Pancreas (tissue), 10 donors: ENCODE measurements around the gene ZCCHC14. TPM values are rescaled to one million over a fixed set of nuclear protein-coding genes. Genes with fewer than 3 reads are reported as not detected.

ENCODE experiments used
- ATAC-seq, 4 donors: fragments of 200-7000 bp; cut with Tn5 transposase; one replicate each; pipeline versions ENCODE4 v1.8.0 to v1.9.1; 2020; ENCODE audit warnings: mild to moderate bottlenecking in 4 of 4, moderate library complexity in 4 of 4
- DNase-seq, 6 donors: peaks; one replicate each; pipeline ENCODE4 v3.0.0-alpha.2; 2020
- FAIRE-seq: peaks from 2 replicates; lab custom pipeline; 2012; peaks lifted over from hg19 to GRCh38; lab: Jason Lieb, UNC
- H3K27ac ChIP-seq, 4 donors: fragments of 200-600 bp; sonication (generic); 1 replicate in 3 of 4; 2 replicates in 1 of 4; pipeline versions ENCODE4 v1.5.0 to v1.8.0; 2020
- H3K27me3 ChIP-seq, 4 donors: fragments of 200-600 bp; one replicate each; pipeline ENCODE4 v1.8.0; 2021
- H3K36me3 ChIP-seq, 3 donors: fragments of 200-600 bp; sonication (generic) in 1 of 3; one replicate each; pipeline versions ENCODE4 v1.5.0 to v1.8.0; 2020 to 2021
- H3K4me1 ChIP-seq, 3 donors: fragments of 200-600 bp; one replicate each; pipeline ENCODE4 v1.8.0; 2021
- H3K4me3 ChIP-seq, 4 donors: fragments of 200-600 bp; sonication (generic) in 2 of 4; one replicate each; pipeline versions ENCODE4 v1.5.0 to v1.8.0; 2020 to 2021
- H3K9me3 ChIP-seq, 4 donors: fragments of 200-600 bp; one replicate each; pipeline ENCODE4 v1.8.0; 2021
- WGBS, 2 donors: extraction: QIAGEN DNeasy Blood & Tissue Kit; methylation state at CpG; one replicate each; pipeline ENCODE4 v1.1.7; 2013; 5-methylcytosine and 5-hydroxymethylcytosine counted together
- intact Hi-C, 3 donors: fragments of 100-400 bp; cut with DNase I; formaldehyde crosslinking; loops; one replicate each; pipeline versions ENCODE4 v1.11.1 to v1.14.2; 2022
- polyA plus RNA-seq, 2 donors: library from polyadenylated mRNA; stranded (reverse); fragments of 200-250 nt; gene quantifications; one replicate each; pipeline ENCODE4 v1.2.3, GENCODE V29; 2013
- total RNA-seq, 6 donors: library from RNA; stranded (reverse); fragmentation: NEBNext Ultra II Directional in 4 of 6; extraction: Animal tissue kit (Norgen Biotek cat#: 25700) in 4 of 6; gene quantifications; one replicate each; pipeline versions ENCODE4 v1.2.1 to v1.2.4, GENCODE V29; 2021 to 2023
- TF ChIP-seq, protein P1 (sequence below), 4 donors: fragments of 200-600 bp; sonication (generic) in 3 of 4; IDR thresholded peaks; one replicate each; pipeline versions ENCODE4 v1.5.0 to v1.8.0; 2021; ENCODE audit warnings: antibody characterized with exemption in 4 of 4
- donor health status: healthy with polysubstance abuse.
- donor health status: DM: no; HTN: no; CAD: no; lungs with moderate emphysema.
- donor health status: DM: no; HTN: no; CAD: no.
- donor health status: control.
- donor health status: control.
- donor health status: Bipolar disorder and iron deficiency.
- donor health status: DM: yes; HTN: yes; CAD: no.
- donor health status: DM: no; HTN: no; CAD: no.
- donor health status: DM: no; HTN: no; CAD: no.
- donor health status: DM: yes; HTN: yes; CAD: no.

Gene ZCCHC14
- total and polyA plus RNA-seq, 8 donors = 10.7 to 20.0 (median 12.8) TPM

DNA sequence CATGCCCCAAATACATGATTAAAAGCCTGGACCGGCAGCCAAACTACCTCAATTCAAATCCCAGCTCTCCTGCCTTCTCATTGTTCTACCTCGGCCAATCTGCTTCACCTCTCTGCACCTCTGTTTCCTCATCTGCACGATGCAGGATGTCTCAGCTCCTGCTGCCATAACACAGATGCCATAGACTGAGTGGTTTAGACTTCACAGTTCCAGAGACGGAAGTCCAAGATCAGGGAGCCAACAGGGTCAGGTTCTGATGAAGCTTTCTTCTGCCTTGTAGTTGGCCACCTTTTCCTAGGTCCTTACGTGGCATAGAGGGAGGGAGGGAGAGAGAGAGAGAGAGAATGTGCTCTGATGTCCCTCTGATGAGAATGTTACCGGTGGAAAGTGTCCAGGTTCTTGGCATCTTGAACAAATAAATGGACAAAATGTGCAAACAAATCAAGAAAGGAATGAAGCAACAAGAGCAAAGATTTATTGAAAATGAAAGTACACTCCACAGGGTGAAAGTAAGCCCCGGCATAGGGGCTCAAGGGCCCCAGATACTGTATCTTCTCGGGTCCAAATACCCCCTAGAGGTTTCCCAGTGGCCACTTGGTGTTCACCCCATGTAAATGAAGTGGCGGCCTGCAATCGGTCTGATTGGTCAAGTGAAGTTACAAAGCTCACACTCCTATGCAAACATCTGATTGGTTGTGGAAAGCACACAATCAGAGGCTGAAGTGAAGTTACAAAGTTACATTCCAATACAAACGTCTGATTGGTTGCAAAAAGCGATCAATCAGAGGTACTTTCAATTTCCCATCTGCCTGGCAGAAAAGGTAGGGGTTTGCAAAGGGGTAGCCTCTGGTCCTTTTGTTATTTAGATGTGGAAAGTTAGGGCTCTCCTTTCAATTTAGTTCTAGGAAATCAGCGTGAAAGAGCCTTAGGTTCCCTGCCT is 43.3 kb upstream of the ZCCHC14 start:
- no peak overlapping the region for H3K27ac ChIP-seq
- intact Hi-C loops = no loop called here
- H3K36me3 ChIP-seq = no peaks in the 10 kb centered on the region
- 46 to 53% methylated on average over 13 of the region's 13 CpGs for WGBS, 2 donors
- no peaks in the 10 kb centered on the region for H3K27me3 ChIP-seq
- ATAC-seq = peak in 2 of 4 donors; percentile 22 to 40
- FAIRE-seq = no peak
- peak overlapping the region in 1 of 4 donors; percentile 14 for H3K4me3 ChIP-seq
- H3K9me3 ChIP-seq = no peaks in the 10 kb centered on the region
- no peak for DNase-seq
- H3K4me1 ChIP-seq = no peaks in the 10 kb centered on the region
- TF ChIP-seq, protein P1, sequence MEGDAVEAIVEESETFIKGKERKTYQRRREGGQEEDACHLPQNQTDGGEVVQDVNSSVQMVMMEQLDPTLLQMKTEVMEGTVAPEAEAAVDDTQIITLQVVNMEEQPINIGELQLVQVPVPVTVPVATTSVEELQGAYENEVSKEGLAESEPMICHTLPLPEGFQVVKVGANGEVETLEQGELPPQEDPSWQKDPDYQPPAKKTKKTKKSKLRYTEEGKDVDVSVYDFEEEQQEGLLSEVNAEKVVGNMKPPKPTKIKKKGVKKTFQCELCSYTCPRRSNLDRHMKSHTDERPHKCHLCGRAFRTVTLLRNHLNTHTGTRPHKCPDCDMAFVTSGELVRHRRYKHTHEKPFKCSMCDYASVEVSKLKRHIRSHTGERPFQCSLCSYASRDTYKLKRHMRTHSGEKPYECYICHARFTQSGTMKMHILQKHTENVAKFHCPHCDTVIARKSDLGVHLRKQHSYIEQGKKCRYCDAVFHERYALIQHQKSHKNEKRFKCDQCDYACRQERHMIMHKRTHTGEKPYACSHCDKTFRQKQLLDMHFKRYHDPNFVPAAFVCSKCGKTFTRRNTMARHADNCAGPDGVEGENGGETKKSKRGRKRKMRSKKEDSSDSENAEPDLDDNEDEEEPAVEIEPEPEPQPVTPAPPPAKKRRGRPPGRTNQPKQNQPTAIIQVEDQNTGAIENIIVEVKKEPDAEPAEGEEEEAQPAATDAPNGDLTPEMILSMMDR (IDR thresholded peaks at IDR 0.05) = no peak

GRCh38 chr16:87535457-87535854 is 42.6 kb upstream of the ZCCHC14 start:
- intact Hi-C loops = no loop called here
- Histone ChIP-seq H3K9me3 (no peaks in the 10 kb centered on the region), H3K4me1 (no peaks in the 10 kb centered on the region), H3K27me3 (no peaks in the 10 kb centered on the region), H3K36me3 (no peaks in the 10 kb centered on the region), H3K27ac (no peak overlapping the region), H3K4me3 (no peak overlapping the region)
- FAIRE-seq = no peak
- TF ChIP-seq, protein P1 (IDR thresholded peaks at IDR 0.05) = no peak
- DNase-seq = no peak
- no peak for ATAC-seq
- WGBS, 2 donors = 35 to 46% methylated on average over 3 of the region's 3 CpGs

DNA sequence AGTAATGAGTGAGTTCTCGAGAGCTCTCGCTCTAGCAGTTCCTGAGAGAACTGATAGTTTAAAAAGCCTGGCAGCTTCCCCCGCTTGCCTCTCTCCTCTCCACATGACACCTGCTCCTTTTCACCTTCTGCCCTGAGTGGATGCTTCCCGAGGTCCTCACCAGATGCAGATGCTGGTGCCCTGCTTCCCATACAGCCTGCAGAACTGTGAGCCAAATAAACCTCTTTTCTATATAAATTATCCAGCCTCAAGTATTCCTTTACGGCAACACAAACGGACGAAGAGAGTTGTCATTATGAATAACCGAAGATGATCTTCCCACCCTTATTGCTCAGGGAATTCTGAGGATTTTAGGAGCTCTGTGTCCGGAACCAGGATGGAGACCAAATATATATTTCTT is 41.9 kb upstream of the ZCCHC14 start:
- DNase-seq = no peak
- 83 to 90% methylated on average over 9 of the region's 9 CpGs for WGBS, 2 donors
- no peaks in the 10 kb centered on the region for H3K36me3 ChIP-seq

GRCh38 chr16:87534030-87534653 is 41.3 kb upstream of the ZCCHC14 start:
- TF ChIP-seq, protein P1 (IDR thresholded peaks at IDR 0.05) = no peak
- H3K4me1 ChIP-seq = no peaks in the 10 kb centered on the region
- H3K4me3 ChIP-seq = no peak overlapping the region
- no peak for DNase-seq
- H3K27me3 ChIP-seq = no peaks in the 10 kb centered on the region
- no peak for FAIRE-seq
- 64 to 66% methylated on average over 5 of the region's 5 CpGs for WGBS, 2 donors
- no peak overlapping the region for H3K27ac ChIP-seq
- intact Hi-C loops = no loop called here
- no peaks in the 10 kb centered on the region for H3K36me3 ChIP-seq
- H3K9me3 ChIP-seq = no peaks in the 10 kb centered on the region
- no peak for ATAC-seq

More for the DNA sequence above, 41.9 kb upstream of the ZCCHC14 start:
- H3K4me3 ChIP-seq = no peak overlapping the region
- no peaks in the 10 kb centered on the region for H3K9me3 ChIP-seq
- H3K4me1 ChIP-seq = no peaks in the 10 kb centered on the region
- H3K27me3 ChIP-seq = no peaks in the 10 kb centered on the region
- FAIRE-seq = no peak
- ATAC-seq = no peak
- TF ChIP-seq, protein P1 (IDR thresholded peaks at IDR 0.05) = no peak
- intact Hi-C loops = no loop called here
- H3K27ac ChIP-seq = no peak overlapping the region
